HepG2 (cell line): ENCODE results near the gene CBLC. TPM values are rescaled to one million over a fixed set of nuclear protein-coding genes. Genes with fewer than 3 reads are reported as not detected.

Experiments
- ARNT2 ChIP-seq: sonication (generic); formaldehyde crosslinking; IDR thresholded peaks from 2 replicates; pipeline ENCODE4 v1.8.0; 2022; ENCODE audit warnings: mild to moderate bottlenecking, low read depth, missing genetic modification reagents, moderate library complexity
- HMGA1 ChIP-seq: sonication (generic); formaldehyde crosslinking; conservative IDR thresholded peaks from 2 replicates; pipeline ENCODE4 v1.4.0; 2020; ENCODE audit warnings: missing genetic modification reagents
- NPAS2 ChIP-seq: sonication (generic); formaldehyde crosslinking; IDR thresholded peaks from 2 replicates; pipeline ENCODE4 v1.8.0; 2022; ENCODE audit warnings: mild to moderate bottlenecking, missing genetic modification reagents, borderline replicate concordance
- PCBP2 ChIP-seq: fragments of 200-400 bp; formaldehyde crosslinking; optimal IDR thresholded peaks from 2 replicates; pipeline ENCODE3; 2018; ENCODE audit warnings: low read length, low read depth; ENCODE audit not compliant: poor library complexity, severe bottlenecking
- POLR2AphosphoS5 ChIP-seq: IDR thresholded peaks from 2 replicates; pipeline ENCODE4 v1.6.1; 2012; ENCODE audit warnings: low read depth, low read length
- SIN3B ChIP-seq: fragments of 150-350 bp; IDR thresholded peaks from 2 replicates; pipeline ENCODE4 v1.6.1; 2014; ENCODE audit warnings: low read length
- SRY ChIP-seq: sonication (generic); formaldehyde crosslinking; IDR thresholded peaks from 2 replicates; pipeline ENCODE4 v1.8.0; 2022; ENCODE audit warnings: mild to moderate bottlenecking, missing genetic modification reagents
- THAP11 ChIP-seq: IDR thresholded peaks from 2 replicates; pipeline ENCODE4 v1.6.1; 2016; ENCODE audit warnings: missing biosample characterization, missing genetic modification reagents
- ZFP36L2 ChIP-seq: sonication (generic); formaldehyde crosslinking; IDR thresholded peaks from 2 replicates; pipeline ENCODE4 v1.4.0; 2020; ENCODE audit warnings: missing genetic modification reagents
- ZKSCAN5 ChIP-seq: sonication (generic); formaldehyde crosslinking; IDR thresholded peaks from 2 replicates; pipeline ENCODE4 v1.5.1; 2020; ENCODE audit warnings: mild to moderate bottlenecking, missing genetic modification reagents
- ZMYM2 ChIP-seq: sonication (generic); formaldehyde crosslinking; IDR thresholded peaks from 2 replicates; pipeline ENCODE4 v1.8.0; 2022; ENCODE audit warnings: mild to moderate bottlenecking, missing genetic modification reagents
- ZNF205 ChIP-seq: IDR thresholded peaks from 2 replicates; pipeline ENCODE4 v1.6.1; 2018; ENCODE audit warnings: missing biosample characterization, missing genetic modification reagents
- ZNF546 ChIP-seq: sonication (generic); formaldehyde crosslinking; conservative IDR thresholded peaks from 2 replicates; pipeline ENCODE4 v1.8.1; 2023; ENCODE audit warnings: mild to moderate bottlenecking, missing genetic modification reagents
- ZNF879 ChIP-seq: sonication (generic); formaldehyde crosslinking; IDR thresholded peaks from 2 replicates; pipeline ENCODE4 v1.8.1; 2023; ENCODE audit warnings: missing genetic modification reagents
- polyA plus RNA-seq, 8 experiments: library from polyadenylated mRNA; depleted of rRNA in 3 of 8; stranded (reverse) in 7 of 8; unstranded in 1 of 8; fragments of >200 nt; fragmentation: Illumina TruSeq in 4 of 8; extraction: Trizol in 4 of 8; gene quantifications; 2 replicates each; pipeline versions ENCODE4 v1.2.1 to v1.2.3, GENCODE V29; 2011 to 2016; ENCODE audit warnings: low read depth in 4 of 8, missing spikeins in 1 of 8, mixed read lengths in 1 of 8; ENCODE audit not compliant: insufficient read depth in 1 of 8
- total RNA-seq, 5 experiments: library from RNA; depleted of rRNA; stranded (reverse); fragments of >200 nt; fragmentation: Illumina TruSeq; extraction: Trizol; gene quantifications; 2 replicates each; pipeline ENCODE4 v1.2.3, GENCODE V29; 2016; ENCODE audit warnings: low read depth in 1 of 5
- TF ChIP-seq, protein P1 (sequence below): sonication (generic); formaldehyde crosslinking; conservative IDR thresholded peaks from 2 replicates; pipeline ENCODE4 v1.5.0; 2020; ENCODE audit warnings: missing genetic modification reagents
- TF ChIP-seq, protein P2 (sequence below): sonication (generic); formaldehyde crosslinking; IDR thresholded peaks from 2 replicates; pipeline ENCODE4 v1.4.0; 2020; ENCODE audit warnings: mild to moderate bottlenecking, low read depth, missing genetic modification reagents
- TF ChIP-seq, protein P3 (sequence below): sonication (generic); formaldehyde crosslinking; IDR thresholded peaks from 2 replicates; pipeline ENCODE4 v1.5.1; 2020; ENCODE audit warnings: missing genetic modification reagents, mild to moderate bottlenecking, borderline replicate concordance
- TF ChIP-seq, protein P4 (sequence below): sonication (generic); formaldehyde crosslinking; IDR thresholded peaks from 2 replicates; pipeline ENCODE4 v1.9.0; 2022; ENCODE audit warnings: missing genetic modification reagents, mild to moderate bottlenecking, borderline replicate concordance
- TF ChIP-seq, protein P5 (sequence below): sonication (generic); formaldehyde crosslinking; IDR thresholded peaks from 2 replicates; pipeline ENCODE4 v1.5.0; 2020; ENCODE audit warnings: missing genetic modification reagents, mild to moderate bottlenecking, borderline replicate concordance

Gene CBLC
- total and polyA plus RNA-seq, 2 of the 13 experiments (the other 11 are each of a cell fraction or from before 2014, with no cell fraction given): 1.8 to 2.6 TPM

DNA sequence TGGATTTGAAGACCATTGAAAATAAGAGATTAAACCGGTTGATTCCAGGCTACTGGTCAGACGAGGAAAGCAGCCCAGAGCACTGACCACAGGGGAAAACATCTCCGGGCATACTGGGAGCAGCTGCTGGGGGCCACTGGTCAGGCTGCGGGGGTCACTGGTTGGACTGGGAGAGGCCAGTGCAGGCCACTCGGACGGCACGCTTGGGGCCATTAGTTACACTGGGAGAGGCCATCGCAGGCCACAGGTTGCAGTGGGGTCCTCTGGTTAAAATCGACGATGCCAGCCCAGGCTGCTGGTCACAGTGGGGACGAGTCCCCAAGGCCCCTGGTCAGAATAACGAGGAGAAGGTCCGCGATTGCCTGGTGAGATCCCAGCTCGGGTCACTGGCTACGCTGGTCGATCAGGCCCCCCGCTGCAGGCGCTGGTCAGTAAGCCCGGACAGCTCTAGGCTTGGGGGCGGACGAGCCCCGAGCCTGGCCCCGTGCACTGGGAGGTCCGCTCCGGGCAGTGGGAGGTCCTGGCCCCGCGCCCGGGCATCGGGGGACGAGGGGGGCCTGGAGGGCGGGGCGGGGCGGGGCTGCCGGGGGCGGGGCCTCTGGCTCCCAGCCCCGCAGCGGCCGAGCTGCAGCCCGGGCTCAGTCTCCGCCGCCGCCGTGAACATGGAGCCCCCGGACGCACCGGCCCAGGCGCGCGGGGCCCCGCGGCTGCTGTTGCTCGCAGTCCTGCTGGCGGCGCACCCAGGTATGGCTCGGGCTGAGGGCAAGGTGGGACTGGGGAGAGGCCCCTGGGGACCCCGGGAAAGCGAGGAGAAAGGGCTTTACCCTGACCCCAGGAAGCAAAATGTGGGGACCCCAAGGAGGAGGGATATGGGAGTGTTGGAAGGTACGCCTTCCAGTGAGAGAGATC is 31.0 kb downstream of the CBLC start, which contains the start of gene BCAM (continued):
- TF ChIP-seq, protein P1, sequence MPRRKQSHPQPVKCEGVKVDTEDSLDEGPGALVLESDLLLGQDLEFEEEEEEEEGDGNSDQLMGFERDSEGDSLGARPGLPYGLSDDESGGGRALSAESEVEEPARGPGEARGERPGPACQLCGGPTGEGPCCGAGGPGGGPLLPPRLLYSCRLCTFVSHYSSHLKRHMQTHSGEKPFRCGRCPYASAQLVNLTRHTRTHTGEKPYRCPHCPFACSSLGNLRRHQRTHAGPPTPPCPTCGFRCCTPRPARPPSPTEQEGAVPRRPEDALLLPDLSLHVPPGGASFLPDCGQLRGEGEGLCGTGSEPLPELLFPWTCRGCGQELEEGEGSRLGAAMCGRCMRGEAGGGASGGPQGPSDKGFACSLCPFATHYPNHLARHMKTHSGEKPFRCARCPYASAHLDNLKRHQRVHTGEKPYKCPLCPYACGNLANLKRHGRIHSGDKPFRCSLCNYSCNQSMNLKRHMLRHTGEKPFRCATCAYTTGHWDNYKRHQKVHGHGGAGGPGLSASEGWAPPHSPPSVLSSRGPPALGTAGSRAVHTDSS (CRISPR knock-in tag): no peak
- TF ChIP-seq, protein P2, sequence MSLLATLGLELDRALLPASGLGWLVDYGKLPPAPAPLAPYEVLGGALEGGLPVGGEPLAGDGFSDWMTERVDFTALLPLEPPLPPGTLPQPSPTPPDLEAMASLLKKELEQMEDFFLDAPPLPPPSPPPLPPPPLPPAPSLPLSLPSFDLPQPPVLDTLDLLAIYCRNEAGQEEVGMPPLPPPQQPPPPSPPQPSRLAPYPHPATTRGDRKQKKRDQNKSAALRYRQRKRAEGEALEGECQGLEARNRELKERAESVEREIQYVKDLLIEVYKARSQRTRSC (CRISPR knock-in tag): no peak
- TF ChIP-seq ARNT2 (peak; percentile 70; the same call in 1 of the 2 replicates), ZKSCAN5 (CRISPR knock-in tag) (no peak), ZNF879 (CRISPR knock-in tag) (no peak), SRY (CRISPR knock-in tag) (no peak), POLR2AphosphoS5 (peak; percentile 77), HMGA1 (CRISPR knock-in tag) (no peak), ZNF546 (CRISPR knock-in tag) (no peak), THAP11 (no peak; the same call in 1 of the 2 replicates), ZNF205 (no peak), PCBP2 (no peak), ZMYM2 (no peak), SIN3B (no peak), NPAS2 (CRISPR knock-in tag) (no peak), ZFP36L2 (CRISPR knock-in tag) (no peak)
- TF ChIP-seq, protein P3, sequence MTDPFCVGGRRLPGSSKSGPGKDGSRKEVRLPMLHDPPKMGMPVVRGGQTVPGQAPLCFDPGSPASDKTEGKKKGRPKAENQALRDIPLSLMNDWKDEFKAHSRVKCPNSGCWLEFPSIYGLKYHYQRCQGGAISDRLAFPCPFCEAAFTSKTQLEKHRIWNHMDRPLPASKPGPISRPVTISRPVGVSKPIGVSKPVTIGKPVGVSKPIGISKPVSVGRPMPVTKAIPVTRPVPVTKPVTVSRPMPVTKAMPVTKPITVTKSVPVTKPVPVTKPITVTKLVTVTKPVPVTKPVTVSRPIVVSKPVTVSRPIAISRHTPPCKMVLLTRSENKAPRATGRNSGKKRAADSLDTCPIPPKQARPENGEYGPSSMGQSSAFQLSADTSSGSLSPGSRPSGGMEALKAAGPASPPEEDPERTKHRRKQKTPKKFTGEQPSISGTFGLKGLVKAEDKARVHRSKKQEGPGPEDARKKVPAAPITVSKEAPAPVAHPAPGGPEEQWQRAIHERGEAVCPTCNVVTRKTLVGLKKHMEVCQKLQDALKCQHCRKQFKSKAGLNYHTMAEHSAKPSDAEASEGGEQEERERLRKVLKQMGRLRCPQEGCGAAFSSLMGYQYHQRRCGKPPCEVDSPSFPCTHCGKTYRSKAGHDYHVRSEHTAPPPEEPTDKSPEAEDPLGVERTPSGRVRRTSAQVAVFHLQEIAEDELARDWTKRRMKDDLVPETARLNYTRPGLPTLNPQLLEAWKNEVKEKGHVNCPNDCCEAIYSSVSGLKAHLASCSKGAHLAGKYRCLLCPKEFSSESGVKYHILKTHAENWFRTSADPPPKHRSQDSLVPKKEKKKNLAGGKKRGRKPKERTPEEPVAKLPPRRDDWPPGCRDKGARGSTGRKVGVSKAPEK (CRISPR knock-in tag): no peak
- TF ChIP-seq, protein P4, sequence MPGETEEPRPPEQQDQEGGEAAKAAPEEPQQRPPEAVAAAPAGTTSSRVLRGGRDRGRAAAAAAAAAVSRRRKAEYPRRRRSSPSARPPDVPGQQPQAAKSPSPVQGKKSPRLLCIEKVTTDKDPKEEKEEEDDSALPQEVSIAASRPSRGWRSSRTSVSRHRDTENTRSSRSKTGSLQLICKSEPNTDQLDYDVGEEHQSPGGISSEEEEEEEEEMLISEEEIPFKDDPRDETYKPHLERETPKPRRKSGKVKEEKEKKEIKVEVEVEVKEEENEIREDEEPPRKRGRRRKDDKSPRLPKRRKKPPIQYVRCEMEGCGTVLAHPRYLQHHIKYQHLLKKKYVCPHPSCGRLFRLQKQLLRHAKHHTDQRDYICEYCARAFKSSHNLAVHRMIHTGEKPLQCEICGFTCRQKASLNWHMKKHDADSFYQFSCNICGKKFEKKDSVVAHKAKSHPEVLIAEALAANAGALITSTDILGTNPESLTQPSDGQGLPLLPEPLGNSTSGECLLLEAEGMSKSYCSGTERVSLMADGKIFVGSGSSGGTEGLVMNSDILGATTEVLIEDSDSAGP (CRISPR knock-in tag): peak; percentile 37
- TF ChIP-seq, protein P5, sequence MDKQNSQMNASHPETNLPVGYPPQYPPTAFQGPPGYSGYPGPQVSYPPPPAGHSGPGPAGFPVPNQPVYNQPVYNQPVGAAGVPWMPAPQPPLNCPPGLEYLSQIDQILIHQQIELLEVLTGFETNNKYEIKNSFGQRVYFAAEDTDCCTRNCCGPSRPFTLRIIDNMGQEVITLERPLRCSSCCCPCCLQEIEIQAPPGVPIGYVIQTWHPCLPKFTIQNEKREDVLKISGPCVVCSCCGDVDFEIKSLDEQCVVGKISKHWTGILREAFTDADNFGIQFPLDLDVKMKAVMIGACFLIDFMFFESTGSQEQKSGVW: no peak
